GM18858 (cell line): ENCODE measurements around the gene CMBL.

ENCODE experiments used
- ATAC-seq: cut with Tn5 transposase; IDR thresholded peaks from one replicate; pipeline ENCODE4 v1.9.1; 2021; ENCODE audit not compliant: unreplicated experiment

Gene CMBL

DNA sequence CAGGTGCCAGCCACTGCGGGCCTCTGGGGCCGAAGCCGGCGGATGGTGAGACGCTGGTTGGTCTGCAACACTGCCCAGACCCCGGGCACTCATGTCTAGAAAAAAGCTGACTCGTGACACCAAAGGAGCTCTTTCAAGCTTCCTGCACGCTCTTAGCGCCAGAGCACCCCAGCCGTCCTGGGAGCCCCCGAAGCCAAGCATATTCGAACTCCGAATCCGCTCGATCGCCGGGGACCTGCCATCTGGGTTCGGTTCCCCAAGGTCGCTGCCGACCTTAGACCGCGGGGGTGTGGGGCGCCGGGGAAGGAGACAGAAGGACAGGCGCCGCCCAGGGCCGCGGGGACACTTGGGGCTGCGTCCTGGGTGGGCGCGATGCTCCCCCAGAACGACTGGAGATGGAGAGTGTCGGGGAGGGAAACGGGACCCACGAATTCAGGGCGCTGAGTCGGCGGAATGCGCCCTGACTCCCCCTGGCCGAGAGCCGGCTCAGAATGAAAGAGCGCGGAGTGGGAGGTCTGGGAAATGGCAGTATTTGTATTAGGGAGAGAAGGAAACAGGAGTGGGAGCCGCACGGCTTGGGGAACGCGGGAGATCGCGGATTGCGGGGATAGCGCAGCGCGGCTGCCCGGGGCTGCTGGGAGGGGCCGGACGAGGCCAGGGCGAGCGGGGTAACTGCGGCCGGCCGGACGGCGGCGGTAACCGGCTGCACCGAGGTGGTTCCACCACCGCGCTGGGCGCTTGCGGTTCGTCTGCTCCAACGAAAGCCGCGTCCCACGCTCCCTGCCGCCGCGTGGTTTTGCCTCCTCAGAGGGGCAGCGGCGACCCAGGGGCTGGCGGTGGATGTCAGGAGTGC, 25.7 kb upstream of the CMBL start:
- ATAC-seq: no peak

DNA sequence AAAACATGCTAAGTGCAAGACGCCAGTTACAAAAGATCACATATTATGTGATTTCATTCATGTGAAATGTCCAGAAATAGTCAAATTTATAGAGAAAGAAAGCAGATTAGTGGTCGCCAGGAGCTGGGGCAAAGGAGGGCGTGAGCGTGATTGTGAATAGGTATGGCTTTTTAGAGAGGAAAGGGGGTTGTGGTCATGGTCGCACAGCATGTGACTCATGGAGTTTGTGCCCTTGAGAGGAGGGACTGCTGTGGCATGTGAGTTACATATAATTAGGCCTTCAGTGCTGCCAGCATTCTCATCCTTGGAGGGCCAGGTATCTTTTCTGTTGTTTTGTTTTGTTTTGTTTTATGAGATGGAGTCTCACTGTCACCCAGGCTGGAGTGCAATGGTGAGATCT, 24.6 kb upstream of the CMBL start:
- no peak for ATAC-seq

GRCh38 chr5:10331341-10331796, 23.7 kb upstream of the CMBL start:
- no peak for ATAC-seq

GRCh38 chr5:10330511-10331230, 23.0 kb upstream of the CMBL start:
- ATAC-seq: no peak

- no peak for ATAC-seq
Observed at GRCh38 chr5:10329820-10330481, 22.2 kb upstream of the CMBL start.

GRCh38 chr5:10329446-10329819, 21.7 kb upstream of the CMBL start:
- ATAC-seq: no peak

- ATAC-seq: no peak
Observed at GRCh38 chr5:10328323-10328722, 20.6 kb upstream of the CMBL start.

DNA sequence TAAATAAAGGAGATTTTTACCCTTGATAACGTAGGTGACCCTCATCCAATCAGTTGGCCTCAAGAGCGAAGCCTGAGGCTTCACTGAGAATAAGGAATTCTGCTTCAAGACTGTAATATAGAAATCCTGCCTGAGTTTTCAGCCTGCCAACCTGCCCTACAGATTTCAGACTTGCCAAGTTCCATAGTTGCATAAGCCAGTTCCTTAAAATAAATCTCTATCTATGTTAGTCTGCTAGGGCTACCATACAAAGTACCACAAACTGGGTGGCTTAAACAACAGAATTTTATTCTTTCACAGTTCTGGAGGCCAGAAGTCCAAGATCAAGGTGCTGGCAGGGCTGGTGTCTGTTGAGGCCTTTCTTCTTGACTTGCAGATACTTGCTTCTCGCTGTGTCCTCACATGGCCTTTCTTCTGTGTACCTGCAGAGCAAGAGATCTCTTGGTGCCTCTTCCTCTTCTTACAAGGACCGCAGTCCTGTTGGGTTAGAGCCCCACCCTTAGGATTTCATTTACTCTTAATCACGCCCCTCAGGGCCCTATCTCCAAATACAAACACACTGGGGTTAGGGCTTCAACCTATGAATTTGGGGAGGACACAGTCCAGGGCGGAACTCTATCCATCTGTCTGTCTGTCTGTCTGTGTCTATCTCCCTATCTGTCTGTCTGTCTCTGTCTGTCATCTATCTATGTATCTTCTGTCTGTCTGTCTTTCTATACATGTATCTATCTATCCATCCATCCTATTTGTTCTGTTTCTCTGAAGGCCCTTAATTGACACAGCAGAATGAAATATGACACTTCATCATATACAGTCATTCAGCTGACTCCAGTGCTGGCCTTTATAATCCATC, 17.0 kb upstream of the CMBL start:
- ATAC-seq: no peak

- no peak for ATAC-seq
Observed at GRCh38 chr5:10323588-10324488, 16.1 kb upstream of the CMBL start.

DNA sequence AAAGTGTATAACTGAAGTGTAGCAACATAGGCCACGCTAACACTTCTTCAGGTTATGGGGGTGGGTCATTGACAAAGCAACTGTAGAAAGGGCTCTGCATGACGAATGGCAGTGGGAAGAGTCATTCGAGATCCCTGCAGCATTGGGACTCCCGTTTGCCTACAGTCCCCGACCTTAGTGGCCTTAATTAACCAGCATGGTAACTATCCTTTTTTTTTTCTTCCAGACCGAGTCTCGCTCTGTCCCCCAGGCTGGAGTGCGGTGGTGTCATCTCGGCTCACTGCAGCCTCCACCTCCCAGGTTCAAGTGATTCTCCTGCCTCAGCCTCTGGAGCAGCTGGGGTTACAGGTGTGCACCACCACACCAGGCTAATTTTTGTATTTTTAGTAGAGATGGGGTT, 14.2 kb upstream of the CMBL start:
- ATAC-seq: no peak

GRCh38 chr5:10320793-10321192, 13.1 kb upstream of the CMBL start:
- ATAC-seq: no peak

GRCh38 chr5:10319202-10319851, 11.6 kb upstream of the CMBL start:
- ATAC-seq: no peak

GRCh38 chr5:10317825-10318682, 10.4 kb upstream of the CMBL start:
- ATAC-seq: peak; percentile 69

DNA sequence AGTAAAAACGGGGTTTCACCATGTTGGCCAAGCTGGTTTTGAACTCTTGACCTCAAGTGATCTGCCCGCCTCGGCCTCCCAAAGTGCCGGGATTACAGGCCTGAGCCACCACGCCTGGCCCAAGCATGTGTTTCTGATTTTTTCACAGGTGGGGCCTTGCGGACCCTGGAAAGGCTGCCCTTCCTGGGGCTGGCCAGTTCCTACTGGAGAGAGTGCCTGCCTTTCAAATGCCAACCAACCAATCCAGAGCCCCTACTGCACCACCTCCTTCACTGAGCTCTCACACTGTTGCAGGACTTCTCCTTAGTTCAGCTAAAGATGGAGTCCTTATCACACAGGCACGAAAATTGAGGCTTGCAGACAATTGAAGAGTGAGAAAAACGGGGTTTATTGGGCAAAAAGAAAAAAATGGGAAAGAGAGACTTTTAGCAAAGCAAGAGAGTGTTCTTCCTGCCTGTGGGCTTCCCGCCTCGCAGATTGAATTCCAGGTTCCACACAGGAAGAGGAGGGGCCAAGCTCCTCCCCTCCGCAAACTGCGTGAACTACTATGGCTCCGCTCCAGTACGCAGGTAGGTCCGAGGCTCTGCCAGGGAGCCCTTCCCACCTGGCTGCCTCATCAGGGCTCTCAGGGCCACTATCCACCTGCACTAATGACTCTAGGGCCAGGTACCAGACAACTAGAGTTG, 8.3 kb upstream of the CMBL start:
- no peak for ATAC-seq

- ATAC-seq: no peak
Observed at GRCh38 chr5:10315201-10315600, 7.5 kb upstream of the CMBL start.

GRCh38 chr5:10311595-10312425, 4.1 kb upstream of the CMBL start:
- no peak for ATAC-seq
